Measurements from ENCODE around the gene TPCN2. TPM values are rescaled to one million over a fixed set of nuclear protein-coding genes. Genes with fewer than 3 reads are reported as not detected.
A peak's percentile ranks its signal among the peaks of the same experiment; 100 is the strongest.
"Not testable (repeated sequence)": the region's sequence is repeated elsewhere in the genome, so short reads cannot be mapped to it uniquely, and the experiment has no call there.

The TPCN2 gene
- 10 to 100 TPM; 12.1 to 14.2 (median 13.6) TPM for polyA plus RNA-seq (ENCODE audit: insufficient read length in 3 of 3)

DNA sequence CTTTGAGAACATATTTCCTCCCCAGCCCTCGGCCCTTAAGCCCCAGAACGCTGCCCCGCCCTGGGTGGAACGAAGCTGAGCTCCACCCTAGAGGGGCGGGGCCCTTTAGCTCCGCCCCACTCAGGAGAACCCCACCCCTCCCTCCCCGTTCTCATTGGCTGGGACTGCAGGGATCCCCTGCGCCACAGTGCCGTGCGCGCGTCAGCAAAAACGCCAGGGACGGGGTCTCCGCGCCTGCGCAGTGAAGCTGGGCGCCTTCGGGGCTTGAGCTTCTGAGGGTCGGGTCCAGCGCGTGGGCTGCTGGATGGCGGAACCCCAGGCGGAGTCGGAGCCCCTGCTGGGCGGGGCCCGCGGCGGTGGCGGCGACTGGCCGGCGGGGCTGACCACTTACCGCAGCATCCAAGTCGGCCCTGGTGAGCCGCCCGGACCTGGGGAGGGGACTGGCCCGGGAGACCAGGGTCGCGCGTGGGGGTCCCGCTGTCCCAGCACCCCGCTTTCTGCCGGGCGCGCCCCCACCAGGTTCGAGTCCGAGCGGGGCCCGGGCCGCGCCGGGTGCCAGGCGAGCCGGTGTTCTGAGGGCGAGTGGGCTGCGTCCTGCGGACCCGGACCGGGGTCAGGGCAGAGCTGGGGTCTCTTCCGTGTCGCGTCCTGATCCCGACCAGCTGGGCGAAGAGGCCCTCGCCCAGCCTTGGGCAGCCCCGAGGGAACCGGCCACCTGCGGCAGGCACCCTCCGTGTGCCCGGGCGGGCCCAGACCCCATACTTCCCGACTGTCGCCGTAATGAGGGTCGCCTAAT is at the start of gene TPCN2:
TPCN2 (plus strand) TSS at position 239 of the 796 bp plus-strand sequence; CDS start at position 305, 66 bp downstream.
- peak; percentile 89 to 94 (median 93) for DNase-seq (ENCODE audit: low read depth in 3 of 3, low spot score in 2 of 3)

DNA sequence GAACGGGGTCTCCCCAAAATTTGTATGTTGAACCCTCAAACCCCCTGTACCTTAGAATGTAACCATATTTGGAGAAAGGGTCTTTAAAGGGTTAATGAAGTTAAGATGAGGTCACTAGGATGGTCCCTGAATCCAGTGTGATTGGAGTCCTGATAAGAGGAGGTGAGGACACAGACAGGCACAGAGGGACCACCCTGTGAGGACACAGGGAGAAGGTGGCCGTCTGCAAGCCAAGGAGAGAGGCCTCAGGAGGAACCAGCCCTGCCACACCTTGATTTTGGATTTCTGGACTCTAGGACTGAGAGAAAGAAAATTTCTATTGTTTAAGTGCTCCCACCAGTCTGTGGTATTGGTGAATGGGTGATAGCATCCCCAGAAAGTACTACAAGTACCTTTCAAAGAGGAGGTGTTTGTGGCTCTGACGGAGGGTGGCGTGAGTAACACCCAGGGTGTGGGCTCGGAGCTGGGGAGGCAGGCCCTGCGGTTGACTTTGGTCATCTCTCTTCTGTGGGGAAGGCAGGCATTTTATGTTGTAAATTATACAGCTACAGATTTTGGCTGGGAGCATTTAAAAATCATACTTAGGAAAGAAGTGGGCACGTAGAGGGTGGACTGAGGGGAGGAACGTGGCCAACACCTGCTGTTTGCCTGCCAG is 49.5 kb upstream of the TPCN2 start:
- no peak for DNase-seq (ENCODE audit: low read depth in 3 of 3, low spot score in 2 of 3)

DNA sequence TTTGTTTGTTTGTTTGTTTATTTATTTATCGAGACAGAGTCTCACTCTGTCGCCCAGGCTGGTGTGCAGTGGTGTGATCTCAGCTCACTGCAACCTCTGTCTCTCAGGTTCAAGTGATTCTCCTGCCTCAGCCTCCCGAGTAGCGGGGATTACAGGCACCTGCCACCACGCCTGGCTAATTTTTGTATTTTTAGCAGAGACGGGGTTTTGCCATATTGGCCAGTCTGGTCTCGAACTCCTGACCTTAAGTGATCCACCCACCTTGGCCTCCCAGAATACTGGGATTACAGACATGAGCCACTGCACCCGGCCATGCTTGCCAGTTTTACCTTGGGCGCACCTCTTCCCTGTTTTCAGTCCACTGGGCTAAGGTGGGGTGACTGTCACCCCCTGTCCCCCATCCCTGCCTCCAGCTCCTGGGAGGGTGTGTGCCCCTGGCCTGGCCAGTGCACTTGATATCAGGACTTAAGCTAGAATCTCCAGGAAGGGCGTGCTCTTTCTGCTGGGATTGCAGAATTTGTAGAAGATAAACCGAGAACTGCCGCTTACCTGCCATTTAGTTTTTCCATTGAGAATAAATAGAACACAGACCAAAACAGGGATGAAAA is 48.9 kb upstream of the TPCN2 start:
- DNase-seq (ENCODE audit: low read depth in 3 of 3, low spot score in 2 of 3), result not testable (repeated sequence)

DNA sequence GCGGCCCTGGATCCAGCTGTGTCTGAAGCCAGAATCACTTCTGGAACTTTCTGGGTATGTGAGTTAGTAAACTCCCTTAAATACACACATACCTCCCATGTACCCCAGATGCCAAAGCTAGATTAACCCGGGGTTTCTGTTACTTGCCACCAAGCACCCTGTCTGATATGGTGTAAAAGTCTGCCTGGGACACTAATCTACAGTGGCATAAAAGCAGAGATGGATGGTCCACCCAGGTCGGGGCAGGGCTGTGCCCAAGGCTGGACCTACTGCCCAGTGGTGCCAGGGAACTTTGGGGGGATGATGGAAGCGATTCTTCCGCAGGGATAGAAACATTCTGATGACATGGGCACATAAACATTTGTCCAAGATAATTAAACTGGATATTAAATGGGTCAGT is 48.3 kb upstream of the TPCN2 start:
- no peak for DNase-seq (ENCODE audit: low read depth in 3 of 3, low spot score in 2 of 3)

DNA sequence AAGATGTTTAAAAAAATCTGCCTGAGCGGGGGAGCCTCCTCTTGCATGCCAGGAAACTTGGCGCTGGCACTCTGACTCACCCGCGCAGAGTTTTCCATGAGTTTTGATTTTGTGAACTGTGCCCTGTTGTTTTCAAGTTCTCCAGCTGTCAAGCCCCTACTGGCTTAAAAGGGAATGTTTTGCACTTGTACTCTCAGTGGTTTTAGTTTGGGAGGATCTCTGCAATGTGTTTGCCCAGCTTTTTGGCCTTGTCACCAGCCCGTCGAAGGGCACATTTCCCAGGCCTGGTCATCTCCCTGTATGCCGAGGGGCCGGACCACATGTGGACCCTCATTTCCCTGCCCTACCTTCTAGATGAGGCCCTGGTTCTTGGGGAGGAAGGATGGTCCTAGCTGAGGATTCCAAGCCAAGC is 47.9 kb upstream of the TPCN2 start:
- DNase-seq (ENCODE audit: low read depth in 3 of 3, low spot score in 2 of 3), result no peak

DNA sequence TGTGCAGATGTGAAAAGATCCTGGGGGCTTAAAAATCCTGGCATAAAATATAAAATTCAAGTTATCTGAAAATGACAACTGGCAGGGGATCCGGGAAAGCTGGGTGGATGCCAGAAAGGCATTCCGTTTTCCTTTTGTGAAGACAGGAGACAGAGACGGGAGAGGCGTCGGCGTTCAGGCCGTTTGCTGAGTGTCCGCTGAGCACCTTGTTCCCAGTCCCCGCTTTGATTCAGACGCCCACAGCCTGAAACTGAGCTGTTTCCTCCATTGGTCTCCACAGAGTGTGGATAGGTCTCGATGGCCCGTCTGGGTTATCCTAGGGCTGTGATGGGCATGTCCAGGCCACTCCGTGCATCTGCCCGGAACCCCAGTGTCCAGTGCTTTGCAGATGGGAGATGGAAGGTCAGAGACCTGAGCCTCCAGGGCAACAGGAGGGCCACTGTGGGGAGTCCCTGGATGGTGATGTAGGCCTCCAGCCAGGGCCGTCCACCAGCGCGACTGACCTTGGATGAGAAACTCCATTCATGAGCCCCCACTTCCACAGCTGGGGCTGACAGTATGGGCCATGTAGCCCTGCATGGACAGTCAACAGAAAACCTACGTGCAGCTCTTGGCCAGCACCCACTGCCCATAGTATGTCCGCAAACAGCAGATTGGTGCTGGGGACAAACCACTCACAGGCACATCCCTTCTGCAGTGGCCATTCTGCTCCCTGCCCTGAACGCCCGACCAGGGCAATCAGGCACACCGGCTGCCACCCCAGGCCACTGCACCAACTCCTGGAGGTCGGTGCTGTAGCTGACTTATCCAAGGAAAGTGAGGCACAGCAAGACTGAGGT is 47.3 kb upstream of the TPCN2 start:
- DNase-seq (ENCODE audit: low read depth in 3 of 3, low spot score in 2 of 3), result no peak

DNA sequence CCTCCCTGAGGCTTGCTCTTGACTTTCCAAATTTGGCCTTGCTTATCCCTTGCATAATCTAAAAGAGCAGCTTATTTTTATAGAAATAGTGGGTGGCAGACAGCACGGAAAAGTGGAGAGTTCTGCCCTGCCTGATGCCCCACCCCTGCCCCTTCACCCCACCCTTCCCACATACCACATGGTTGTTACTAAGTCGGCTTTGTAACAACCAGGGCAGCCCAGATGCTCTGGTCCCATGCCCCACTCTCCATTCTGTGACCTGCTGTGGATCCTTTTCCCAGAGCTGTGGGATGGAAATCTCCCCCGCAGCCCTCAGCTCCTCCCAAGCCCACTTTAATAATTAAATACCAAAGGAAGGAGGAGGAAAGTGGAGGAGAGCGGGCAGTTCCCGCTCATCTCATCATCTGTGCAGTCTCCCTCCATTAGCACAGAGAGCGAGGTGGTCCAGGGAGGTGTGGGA is 46.6 kb upstream of the TPCN2 start:
- DNase-seq (ENCODE audit: low read depth in 3 of 3, low spot score in 2 of 3), result no peak

DNA sequence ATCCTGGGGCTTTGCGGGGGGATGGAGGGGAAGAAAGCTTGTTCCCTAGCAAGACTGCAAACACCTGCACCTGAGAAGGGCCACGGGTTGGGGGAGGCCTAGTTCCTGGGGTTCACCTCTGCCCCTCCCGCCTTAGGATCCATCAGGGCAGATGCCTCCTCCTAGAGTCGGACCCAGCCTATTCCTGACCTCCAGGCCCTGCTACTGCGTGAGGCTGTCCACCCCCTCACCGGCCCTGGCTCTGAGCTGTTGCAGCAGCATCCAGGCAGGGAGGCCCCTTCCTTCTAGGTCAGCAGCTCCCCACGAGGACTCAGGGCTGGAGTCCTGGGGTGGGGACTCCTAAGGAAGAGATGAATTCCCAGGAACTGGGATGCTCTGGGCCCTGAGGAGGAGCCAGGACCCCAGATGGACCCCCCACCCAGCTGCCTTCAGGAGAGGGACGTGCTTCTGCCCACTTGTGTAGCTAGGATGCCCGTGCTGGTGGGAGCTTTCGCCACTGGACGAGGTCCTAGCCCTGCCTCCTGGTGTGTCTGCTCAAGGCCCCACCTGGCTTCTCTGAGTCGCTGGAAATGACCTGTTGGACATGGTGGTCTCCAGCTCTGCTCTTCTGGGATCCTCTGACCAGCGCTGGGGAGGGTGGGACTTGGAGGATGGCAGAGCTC is 46.0 kb upstream of the TPCN2 start:
- no peak for DNase-seq (ENCODE audit: low read depth in 3 of 3, low spot score in 2 of 3)

DNA sequence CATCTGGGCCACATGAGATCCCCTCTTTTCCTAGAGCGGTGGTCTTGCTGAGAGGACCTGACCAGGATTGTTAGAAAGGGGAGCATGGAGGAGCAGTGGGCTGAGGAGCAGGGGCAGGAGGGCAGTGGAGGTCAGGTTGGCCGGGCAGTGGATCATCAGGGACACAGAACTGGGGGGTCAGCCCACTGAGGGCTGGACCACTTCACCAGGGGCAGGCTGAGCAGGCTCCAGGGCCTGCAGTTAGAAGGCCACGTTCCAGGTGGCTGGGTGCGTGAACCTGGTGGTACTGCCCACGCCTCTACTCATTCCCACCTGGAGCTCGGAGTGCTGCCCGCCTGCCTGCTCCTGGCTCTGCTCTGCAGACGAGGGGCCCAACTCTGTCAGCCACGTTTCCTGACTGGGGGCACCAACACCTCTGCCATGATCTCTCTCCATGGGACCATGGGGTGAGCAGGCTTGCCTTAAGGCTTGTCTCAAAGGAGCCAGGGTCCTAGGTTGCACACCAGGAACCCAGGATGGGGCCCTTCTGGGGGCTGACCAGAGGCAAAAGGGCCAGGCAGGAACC is 45.3 kb upstream of the TPCN2 start:
- no peak for DNase-seq (ENCODE audit: low read depth in 3 of 3, low spot score in 2 of 3)

DNA sequence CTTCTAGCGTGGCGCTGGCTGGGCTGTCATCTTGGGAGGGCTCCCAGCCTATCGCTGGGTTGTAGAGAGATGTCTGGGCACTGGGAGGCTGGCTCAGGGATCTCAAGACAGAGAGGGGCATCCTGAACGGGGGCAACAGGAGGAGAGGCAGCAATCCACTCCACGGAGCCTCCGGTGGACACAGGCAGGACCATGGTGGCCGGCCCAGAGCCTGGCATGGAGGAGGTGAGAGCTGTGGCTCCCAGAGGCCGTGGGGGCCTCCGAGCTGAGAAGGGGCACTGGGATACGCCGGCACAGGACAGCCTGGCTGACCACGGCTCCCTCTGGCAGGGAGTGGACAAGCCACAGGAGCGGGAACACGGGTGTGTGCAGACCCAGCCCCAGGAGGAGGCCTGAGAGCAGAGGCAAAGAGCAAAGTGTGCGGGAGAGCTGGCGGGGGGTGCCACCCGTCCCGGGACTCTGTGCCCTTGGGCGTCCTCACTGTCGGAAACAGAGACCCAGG is 44.8 kb upstream of the TPCN2 start:
- DNase-seq (ENCODE audit: low read depth in 3 of 3, low spot score in 2 of 3), result no peak

DNA sequence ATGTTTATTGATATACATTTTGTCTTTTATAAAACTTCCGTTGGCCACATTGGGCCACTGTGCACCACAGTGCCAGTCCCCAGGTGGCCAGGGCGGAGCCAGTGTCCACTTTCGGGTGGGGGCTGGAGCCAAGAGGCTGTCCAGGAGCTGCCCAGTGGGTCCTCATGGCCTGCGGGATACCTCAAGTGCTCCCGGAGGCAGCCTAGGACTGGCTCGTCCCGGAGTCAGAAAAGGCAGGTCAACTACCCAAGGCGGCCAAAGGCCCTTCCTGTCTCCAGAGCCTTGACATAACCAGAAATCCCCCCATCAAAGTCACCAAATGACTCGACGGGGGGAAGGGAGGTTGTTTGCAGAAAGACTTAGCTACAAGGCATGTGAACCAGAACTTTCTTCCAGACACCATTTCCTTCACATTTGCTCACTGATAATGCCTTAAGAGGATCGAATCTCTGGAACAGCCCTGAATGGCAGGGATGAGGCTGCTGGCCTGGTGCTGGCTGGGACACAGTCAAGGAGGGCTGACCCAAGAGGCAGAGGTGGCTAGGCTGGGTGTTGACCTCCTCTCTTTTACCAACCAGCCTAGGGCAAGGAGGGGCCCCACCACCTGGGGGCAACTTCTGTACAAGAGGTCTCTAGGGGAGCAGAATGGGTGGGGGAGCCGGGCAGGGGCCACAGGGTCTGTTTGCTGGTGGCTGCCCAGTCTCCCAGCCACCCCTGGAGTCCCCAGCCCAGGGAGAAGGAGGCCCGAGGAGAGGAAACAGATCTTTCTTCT is 44.1 kb upstream of the TPCN2 start:
- DNase-seq (ENCODE audit: low read depth in 3 of 3, low spot score in 2 of 3), result no peak

DNA sequence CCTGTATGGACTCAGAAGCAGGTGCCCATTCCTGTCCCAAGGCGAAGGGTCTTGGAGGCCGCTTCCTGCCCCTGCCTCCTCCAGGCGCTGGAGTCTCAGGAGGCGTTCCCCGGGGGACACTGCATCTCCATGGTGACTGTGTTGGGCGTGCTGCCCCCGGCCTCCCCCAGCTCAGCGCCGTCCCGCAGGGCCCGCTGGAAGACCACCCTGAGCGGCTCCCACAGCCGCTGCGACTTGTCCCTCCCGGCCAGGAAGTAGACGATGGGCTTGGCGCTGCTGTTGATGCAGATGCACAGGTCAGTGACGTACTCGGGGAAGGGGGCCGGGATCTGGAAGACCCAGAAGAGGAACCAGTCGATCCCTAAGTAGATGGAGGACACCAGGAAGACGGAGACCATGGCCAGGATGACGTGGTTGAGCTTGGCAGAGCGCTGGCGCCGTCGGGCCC is 43.5 kb upstream of the TPCN2 start:
- DNase-seq (ENCODE audit: low read depth in 3 of 3, low spot score in 2 of 3), result no peak

DNA sequence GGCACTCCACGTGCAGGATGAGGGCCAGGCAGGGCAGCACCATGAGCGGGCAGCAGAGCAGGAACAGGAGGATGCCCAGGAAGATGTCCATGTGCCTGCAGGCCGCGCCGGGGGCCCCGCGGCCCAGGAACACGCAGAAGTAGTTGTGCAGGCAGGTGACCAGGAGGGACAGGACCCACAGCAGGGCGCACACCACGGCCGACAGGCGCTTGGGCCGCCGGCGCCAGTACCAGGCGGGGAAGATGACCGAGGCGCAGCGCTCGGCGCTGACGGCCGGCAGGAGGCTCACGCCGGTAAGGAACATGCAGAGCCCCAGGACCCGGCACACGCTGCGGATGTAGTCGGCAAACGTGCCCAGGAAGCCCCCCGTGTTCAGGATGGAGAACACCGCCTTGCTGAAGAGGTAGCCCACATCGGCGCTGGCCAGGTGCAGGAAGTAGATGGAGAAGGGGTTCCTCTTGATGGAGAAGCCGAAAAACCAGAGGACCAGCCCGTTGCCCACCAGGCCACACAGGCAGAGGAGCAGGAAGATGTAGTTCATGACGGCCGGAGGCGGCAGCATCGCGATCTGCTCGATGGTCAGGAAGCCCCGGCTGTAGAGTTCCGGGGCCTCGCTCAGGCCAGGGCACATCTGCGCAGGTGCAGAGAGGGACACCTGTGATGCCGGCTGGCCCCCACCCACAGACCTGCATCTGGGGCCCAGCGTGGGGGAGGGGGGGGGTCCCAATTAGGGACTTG is 42.9 kb upstream of the TPCN2 start:
- DNase-seq (ENCODE audit: low read depth in 3 of 3, low spot score in 2 of 3), result no peak

DNA sequence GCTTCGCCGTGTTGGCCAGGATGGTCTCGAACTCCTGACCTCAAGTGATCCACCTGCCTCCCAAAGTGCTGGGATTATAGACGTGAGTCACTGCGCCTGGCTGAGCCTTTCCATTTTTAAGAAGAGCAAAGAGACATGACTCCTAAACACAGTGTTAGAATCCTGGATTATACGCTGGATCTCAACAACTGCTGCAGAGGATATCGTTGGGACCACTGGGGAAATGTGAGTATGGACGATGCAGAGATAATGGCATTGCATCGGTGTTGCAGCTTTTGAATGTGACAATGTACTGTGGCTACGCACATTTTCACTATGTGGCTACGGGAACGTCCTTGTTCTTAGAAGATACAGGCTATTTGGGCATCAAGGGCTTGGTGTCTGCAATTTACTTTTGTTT is 41.9 kb upstream of the TPCN2 start:
- no peak for DNase-seq (ENCODE audit: low read depth in 3 of 3, low spot score in 2 of 3)

DNA sequence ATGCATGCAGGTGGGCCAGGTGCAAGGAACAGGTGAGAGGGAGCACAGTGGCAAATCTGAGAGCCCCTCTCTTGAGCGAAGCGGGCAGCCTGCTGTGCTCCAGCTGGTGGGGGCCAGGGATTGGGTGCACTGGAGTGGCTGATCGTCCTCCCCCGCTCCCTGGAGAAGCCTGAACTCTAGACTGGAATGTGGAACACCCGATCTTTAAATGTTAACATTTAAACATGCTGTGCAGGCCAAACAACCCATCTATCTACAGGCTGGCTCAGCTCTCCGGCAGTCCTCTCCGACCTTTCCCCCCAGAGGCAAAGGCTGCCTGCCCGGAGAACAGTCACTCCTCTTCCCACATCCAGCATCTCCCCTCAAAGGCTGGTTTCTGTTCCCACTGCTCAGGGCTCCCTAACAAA is 40.8 kb upstream of the TPCN2 start:
- no peak for DNase-seq (ENCODE audit: low read depth in 3 of 3, low spot score in 2 of 3)

DNA sequence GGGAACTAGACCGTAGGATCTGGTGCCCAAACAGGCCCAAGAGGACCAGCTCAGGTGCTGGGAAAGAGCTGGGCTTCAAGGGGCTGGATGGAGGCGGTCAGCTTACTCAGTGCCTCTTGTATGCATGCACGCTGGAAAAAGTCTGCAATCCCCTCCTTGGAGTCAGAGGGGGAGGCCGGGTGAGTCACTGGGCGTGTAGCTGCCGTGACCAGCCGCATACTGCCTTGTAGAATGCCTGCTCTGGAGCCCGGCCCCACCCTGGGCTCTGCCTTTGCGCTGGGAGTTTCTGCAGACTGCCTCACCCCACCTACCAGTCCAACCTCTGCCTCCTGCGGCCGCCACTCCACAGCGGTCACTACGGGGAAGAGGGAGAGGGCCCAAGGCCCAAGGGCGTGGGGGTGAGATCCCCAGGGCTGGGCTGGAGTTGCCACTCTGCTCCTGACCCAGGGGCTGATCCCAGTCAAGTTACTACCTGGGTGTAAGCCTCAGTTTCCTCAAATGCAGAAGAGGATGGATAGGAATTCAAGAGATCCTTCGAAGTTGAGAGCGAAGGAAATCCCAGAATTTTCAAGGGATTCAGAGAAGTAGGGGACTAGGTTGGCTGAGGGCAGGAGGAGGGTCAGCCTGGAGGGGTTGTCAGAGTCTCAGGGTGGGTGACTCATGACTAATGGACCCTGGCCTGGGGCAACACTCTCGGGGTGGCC is 39.8 kb upstream of the TPCN2 start:
- DNase-seq (ENCODE audit: low read depth in 3 of 3, low spot score in 2 of 3), result no peak

DNA sequence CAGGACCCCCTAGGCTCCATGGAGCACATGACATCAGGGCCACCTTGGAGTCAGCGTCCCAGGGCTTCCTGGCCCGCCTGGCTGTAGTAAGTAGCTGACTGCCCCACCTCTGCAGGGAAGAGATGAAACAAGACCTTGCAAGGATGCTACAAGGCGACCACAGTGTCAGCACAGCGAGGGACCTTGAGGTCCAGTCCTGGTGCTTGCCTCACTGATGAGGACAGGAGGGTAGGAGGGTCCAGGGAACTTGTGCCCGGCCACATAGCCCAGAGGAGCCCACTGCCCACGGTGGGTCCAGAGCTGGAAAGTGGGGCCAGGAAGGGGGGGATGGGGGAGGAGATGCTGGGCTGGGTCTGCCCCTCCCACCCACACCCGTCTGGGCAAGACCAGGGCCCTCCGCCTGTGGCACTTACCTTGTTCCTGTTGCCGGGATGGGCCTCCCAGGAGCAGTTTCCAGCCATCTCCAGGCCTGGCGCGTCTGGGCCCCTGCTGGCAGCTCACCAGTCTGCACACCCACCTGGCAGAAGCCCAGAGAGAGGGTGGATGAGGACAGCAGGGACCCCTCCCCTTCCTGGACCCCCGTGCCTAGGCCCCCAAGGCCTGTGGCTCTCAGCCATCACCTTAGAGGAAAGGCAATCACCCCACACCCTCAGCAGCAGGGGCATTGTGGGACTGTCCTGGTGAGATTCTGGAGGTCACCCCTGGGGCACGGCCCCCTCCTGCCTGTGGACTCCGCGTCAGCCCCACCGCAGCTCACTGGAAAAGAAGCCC is 39.1 kb upstream of the TPCN2 start:
- no peak for DNase-seq (ENCODE audit: low read depth in 3 of 3, low spot score in 2 of 3)
